NT2/D1 (cell line): ENCODE measurements around the gene MKS1.
A peak's percentile ranks its signal among the peaks of the same experiment; 100 is the strongest.

Source experiments
- DNase-seq: peaks from one replicate; pipeline ENCODE4 v3.0.0-alpha.2; 2011; ENCODE audit warnings: low read depth, low spot score
- H3K27me3 ChIP-seq: 2 replicates; pipeline ENCODE4 v1.6.0; 2011; ENCODE audit warnings: mild to moderate bottlenecking; ENCODE audit not compliant: insufficient read length, insufficient read depth
- H3K36me3 ChIP-seq: 2 replicates; pipeline ENCODE4 v1.6.1; 2011; ENCODE audit warnings: mild to moderate bottlenecking, low read length, mixed read lengths; ENCODE audit not compliant: insufficient read depth, insufficient read length
- H3K4me1 ChIP-seq: 2 replicates; pipeline ENCODE4 v1.5.1; 2011; ENCODE audit not compliant: insufficient read depth, insufficient read length
- H3K4me3 ChIP-seq: 2 replicates; pipeline ENCODE4 v1.5.1; 2011; ENCODE audit warnings: low read depth; ENCODE audit not compliant: insufficient read length
- H3K9ac ChIP-seq: 2 replicates; pipeline ENCODE4 v1.6.0; 2011; ENCODE audit warnings: low read depth; ENCODE audit not compliant: insufficient read length
- H3K9me3 ChIP-seq: 2 replicates; pipeline ENCODE4 v1.5.1; 2011; ENCODE audit warnings: mild to moderate bottlenecking, low read length; ENCODE audit not compliant: insufficient read depth
- SUZ12 ChIP-seq: IDR thresholded peaks from 2 replicates; pipeline ENCODE4 v1.6.1; 2011; ENCODE audit not compliant: insufficient read length, insufficient read depth; ENCODE audit errors: extremely low read depth
- YY1 ChIP-seq: IDR thresholded peaks from 2 replicates; pipeline ENCODE4 v1.6.1; 2011; ENCODE audit not compliant: insufficient read length, insufficient read depth
- ZNF274 ChIP-seq: IDR thresholded peaks from 2 replicates; pipeline ENCODE4 v1.6.1; 2011; ENCODE audit warnings: mild to moderate bottlenecking, low read depth, low read length

Gene MKS1

DNA sequence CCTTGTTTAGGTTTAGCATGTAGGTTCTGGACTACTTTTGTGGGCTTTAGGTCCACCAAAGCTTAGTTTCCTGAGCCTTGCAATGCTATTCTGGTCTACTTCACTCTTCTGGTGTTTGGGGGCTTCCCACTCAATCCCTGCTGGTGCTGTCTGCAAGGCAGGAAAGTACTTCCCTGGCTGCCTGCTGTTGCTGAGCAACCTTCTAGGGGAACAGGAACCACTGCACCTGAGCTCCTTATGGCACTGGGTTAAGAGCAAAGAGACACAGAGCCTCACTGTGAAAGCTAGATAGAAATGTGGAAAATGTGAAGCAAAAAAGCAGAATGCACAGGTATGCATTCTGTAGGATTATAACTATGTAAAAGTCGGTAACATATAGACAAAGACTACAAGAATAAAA is 44.7 kb upstream of the MKS1 start:
- no peak for TF ChIP-seq SUZ12
- TF ChIP-seq ZNF274: no peak
- peaks cover 3% of the 10 kb centered on the region for H3K27me3 ChIP-seq
- no peaks in the 10 kb centered on the region for H3K9me3 ChIP-seq
- no peak overlapping the region for H3K9ac ChIP-seq
- no peak overlapping the region for H3K4me3 ChIP-seq
- no peaks in the 10 kb centered on the region for H3K4me1 ChIP-seq
- H3K36me3 ChIP-seq: no peaks in the 10 kb centered on the region
- no peak for DNase-seq

DNA sequence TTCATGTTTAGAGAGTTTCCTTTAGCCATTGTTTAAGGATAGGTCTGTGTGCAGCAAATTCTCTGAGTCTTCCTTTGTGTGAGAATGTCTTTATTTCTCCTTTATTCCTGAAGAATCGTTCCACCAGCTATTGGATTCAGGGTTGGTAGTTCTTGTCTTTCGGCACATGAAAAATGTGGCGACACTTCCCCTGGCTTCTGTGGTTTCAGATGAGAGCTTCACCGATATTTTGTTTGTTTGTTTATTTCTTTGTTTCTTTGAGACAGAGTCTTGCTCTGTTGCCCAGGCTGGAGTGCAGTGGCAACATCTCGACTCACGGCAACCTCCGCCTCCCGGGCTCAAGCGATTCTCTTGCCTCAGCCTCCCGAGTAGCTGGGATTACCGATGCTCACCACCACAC is 43.1 kb upstream of the MKS1 start:
- Histone ChIP-seq H3K4me3 (no peak overlapping the region), H3K9ac (no peak overlapping the region), H3K27me3 (peaks cover 3% of the 10 kb centered on the region), H3K9me3 (no peaks in the 10 kb centered on the region), H3K4me1 (no peaks in the 10 kb centered on the region), H3K36me3 (no peaks in the 10 kb centered on the region)
- TF ChIP-seq SUZ12: no peak
- TF ChIP-seq ZNF274: no peak
- no peak for TF ChIP-seq YY1
- DNase-seq: no peak

DNA sequence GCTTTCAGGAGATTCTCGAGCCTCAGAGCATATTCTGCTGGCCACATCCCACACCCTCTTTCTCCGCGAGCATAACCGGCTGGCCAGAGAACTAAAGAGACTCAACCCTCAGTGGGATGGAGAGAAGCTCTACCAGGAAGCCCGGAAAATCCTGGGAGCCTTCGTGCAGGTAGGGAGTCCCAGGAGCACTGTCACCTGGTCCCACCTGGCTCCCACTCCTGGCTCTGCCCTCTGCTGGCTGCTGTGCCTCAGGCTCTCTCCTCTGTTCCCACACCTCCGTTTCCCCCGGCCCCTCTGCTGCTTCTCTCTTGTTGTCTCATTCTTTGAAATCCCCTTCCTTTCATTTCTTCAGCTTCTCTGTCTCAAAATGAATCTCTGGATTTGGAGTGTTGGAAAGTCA is 35.7 kb upstream of the MKS1 start:
- Histone ChIP-seq H3K4me1 (no peaks in the 10 kb centered on the region), H3K4me3 (no peak overlapping the region), H3K36me3 (no peaks in the 10 kb centered on the region), H3K9ac (no peak overlapping the region), H3K27me3 (peaks cover 25% of the 10 kb centered on the region), H3K9me3 (peaks cover 10% of the 10 kb centered on the region; the same call in 1 of the 2 replicates)
- DNase-seq: no peak
- TF ChIP-seq ZNF274 (no peak), YY1 (no peak)

DNA sequence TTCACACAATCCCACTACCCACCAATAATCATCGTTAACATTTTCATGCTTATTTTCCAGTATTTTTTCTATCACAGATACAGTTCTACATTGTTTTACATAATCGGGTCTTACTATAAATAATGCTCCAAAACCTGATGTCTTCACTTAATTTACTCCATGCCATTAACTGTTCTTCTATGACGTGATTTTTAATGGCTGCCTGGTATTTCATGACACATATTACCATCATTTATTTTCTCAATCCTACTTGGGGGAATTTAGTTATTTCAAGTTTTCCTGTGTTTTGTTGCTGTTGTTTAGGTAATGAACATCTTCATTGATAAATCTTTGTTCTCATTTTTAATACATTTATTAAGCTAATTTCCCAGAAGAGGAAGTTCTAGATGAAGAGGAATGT is 34.0 kb upstream of the MKS1 start:
- Histone ChIP-seq H3K9me3 (peaks cover 11% of the 10 kb centered on the region; the same call in 1 of the 2 replicates), H3K9ac (no peak overlapping the region), H3K27me3 (peaks cover 43% of the 10 kb centered on the region), H3K36me3 (no peaks in the 10 kb centered on the region), H3K4me1 (peaks cover 4% of the 10 kb centered on the region), H3K4me3 (no peak overlapping the region)
- TF ChIP-seq YY1 (no peak), ZNF274 (no peak), SUZ12 (no peak)
- DNase-seq: no peak

DNA sequence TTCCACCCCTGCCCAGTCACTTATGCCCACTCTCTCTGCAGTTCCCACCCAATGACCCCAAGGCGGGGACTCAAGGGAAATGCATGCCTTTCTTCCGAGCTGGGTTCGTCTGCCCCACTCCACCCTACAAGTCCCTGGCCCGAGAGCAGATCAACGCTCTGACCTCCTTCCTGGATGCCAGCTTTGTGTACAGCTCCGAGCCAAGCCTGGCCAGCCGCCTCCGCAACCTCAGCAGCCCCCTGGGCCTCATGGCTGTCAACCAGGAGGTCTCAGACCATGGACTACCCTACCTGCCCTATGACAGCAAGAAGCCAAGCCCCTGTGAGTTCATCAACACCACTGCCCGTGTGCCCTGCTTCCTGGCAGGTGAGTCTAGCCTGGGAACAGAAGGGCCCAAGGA is 33.1 kb upstream of the MKS1 start:
- no peak overlapping the region for H3K9ac ChIP-seq
- H3K4me3 ChIP-seq: no peak overlapping the region
- no peak for DNase-seq
- peaks cover 51% of the 10 kb centered on the region for H3K27me3 ChIP-seq
- H3K4me1 ChIP-seq: peaks cover 4% of the 10 kb centered on the region
- no peaks in the 10 kb centered on the region for H3K36me3 ChIP-seq
- H3K9me3 ChIP-seq: peaks cover 11% of the 10 kb centered on the region; the same call in 1 of the 2 replicates
- TF ChIP-seq SUZ12: no peak

DNA sequence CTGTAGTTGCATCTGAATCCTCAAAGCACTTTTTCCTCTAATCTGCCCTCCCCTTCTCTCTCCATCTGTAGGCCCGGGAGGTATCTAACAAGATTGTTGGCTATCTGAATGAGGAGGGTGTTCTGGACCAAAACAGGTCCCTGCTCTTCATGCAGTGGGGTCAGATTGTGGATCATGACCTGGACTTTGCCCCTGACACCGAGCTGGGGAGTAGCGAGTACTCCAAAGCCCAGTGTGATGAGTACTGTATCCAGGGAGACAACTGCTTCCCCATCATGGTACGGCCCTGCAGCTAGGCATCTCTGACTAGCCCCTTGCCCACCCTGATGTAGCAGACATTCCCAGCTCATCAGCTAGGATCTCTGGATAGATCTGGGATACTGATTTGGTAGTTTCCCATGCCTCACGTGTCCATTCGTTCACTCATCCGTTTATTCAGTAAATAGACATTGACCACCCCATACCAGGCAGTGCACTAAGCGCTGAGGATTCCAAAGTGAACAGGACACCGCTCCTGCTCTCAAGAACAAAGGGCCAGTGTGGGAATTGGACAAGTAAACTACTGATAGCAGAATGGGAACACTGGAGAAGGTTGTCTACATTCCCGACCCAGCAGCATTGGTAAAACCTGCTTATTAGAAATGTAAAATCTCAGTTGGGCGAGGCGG is 31.4 kb upstream of the MKS1 start:
- Histone ChIP-seq H3K9me3 (peaks cover 11% of the 10 kb centered on the region; the same call in 1 of the 2 replicates), H3K9ac (no peak overlapping the region), H3K4me1 (peaks cover 12% of the 10 kb centered on the region), H3K4me3 (no peak overlapping the region), H3K36me3 (no peaks in the 10 kb centered on the region), H3K27me3 (peaks cover 53% of the 10 kb centered on the region)
- TF ChIP-seq YY1 (no peak), ZNF274 (no peak), SUZ12 (no peak)
- DNase-seq: no peak

DNA sequence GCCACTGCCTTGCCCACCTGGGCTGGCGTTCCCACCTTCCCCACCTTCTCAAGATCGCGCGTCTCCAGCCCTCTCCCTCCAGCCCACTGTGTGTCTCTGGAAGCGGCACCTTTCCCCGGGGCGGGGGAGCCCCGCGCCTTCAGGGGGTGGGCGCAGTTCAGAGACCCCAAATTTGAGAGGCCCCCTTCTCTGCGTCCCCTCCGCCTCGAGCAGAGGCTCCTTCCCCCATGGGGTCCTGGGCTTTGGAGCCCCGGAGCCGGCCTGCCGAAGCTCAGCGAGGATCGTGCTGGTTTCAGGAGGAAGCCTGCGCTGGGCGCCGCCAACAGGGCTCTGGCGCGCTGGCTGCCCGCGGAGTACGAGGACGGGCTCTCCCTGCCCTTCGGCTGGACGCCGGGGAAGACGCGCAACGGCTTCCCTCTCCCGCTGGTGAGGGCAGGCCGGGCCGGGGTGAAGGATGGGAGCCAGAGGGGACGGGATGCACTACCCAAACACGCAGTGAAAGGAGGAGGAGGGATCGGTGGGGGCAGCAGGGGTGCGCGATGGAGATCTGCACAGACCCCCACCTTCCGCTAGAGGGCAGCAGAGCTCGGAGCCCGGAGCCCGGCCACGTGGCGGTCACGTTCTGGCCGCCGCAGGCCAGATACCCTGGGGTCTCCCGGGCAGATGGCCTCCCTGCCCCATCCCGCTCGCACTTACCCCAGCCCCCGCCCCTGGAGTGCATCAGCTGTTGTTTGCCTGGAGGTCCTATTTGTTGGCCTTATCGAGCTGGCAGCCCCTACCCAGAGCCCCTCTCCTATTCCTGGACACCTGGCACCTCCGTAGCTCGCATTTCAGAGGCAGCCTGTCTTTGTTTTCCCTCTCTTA is 30.4 kb upstream of the MKS1 start:
- TF ChIP-seq ZNF274 (no peak), SUZ12 (no peak), YY1 (no peak)
- Histone ChIP-seq H3K4me1 (peaks cover 12% of the 10 kb centered on the region), H3K9me3 (peaks cover 11% of the 10 kb centered on the region; the same call in 1 of the 2 replicates), H3K36me3 (no peaks in the 10 kb centered on the region), H3K9ac (peak overlapping the region; percentile 79), H3K27me3 (peaks cover 54% of the 10 kb centered on the region), H3K4me3 (peak overlapping the region; percentile 35)
- DNase-seq: peak; percentile 50
